HEK293T (cell line): Measurements from ENCODE around the gene SNAPC4.

Experiments used
- ELF4 ChIP-seq: fragments of 450-650 bp; IDR thresholded peaks from 2 replicates; pipeline ENCODE4 v1.6.1; 2017; ENCODE audit warnings: antibody characterized with exemption
- FOXA1 ChIP-seq: fragments of 450-650 bp; IDR thresholded peaks from 2 replicates; pipeline ENCODE4 v1.6.1; 2016; ENCODE audit warnings: mild to moderate bottlenecking
- FOXK2 ChIP-seq: fragments of 450-650 bp; IDR thresholded peaks from 2 replicates; pipeline ENCODE4 v1.6.1; 2016; ENCODE audit warnings: mild to moderate bottlenecking
- FOXM1 ChIP-seq: fragments of 450-650 bp; IDR thresholded peaks from 2 replicates; pipeline ENCODE4 v1.6.1; 2017; ENCODE audit warnings: mild to moderate bottlenecking, borderline replicate concordance
- L3MBTL2 ChIP-seq: fragments of 450-650 bp; conservative IDR thresholded peaks from 2 replicates; pipeline ENCODE4 v1.6.1; 2016; ENCODE audit warnings: mild to moderate bottlenecking
- SP1 ChIP-seq: fragments of 450-650 bp; IDR thresholded peaks from 2 replicates; pipeline ENCODE4 v1.6.1; 2017
- SUZ12 ChIP-seq: fragments of 450-650 bp; IDR thresholded peaks from 2 replicates; pipeline ENCODE4 v1.6.1; 2016; ENCODE audit warnings: mild to moderate bottlenecking
- TARDBP ChIP-seq: fragments of 450-650 bp; IDR thresholded peaks from 2 replicates; pipeline ENCODE4 v1.6.1; 2016
- ZNF384 ChIP-seq: fragments of 450-650 bp; IDR thresholded peaks from 2 replicates; pipeline ENCODE4 v1.6.1; 2016

DNA sequence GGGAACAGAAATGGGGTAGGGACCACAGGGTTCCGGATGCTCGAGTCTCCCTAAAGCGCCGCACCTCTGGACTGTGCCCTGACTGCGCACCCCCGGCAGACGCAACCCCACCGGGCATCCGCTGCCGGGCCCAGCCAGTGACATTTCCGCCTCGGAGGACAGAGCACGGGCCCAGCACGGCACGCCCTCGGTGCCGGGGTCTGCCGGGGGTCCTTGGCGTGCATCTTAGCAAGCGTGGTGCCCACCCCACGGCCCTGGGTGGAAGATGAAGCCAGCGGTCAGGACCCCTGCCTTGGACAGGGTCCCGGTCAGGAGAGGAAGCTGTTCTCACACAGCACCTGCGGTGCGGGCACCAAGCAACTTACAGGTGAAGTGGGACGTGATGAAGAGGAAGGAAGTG lies 32.6 kb upstream of the SNAPC4 start:
- TF ChIP-seq SP1 (no peak), FOXK2 (no peak), SUZ12 (no peak), ELF4 (no peak), L3MBTL2 (no peak), FOXM1 (no peak), ZNF384 (no peak), FOXA1 (no peak), TARDBP (no peak)
